Measurements from ENCODE around the gene SPOCK2.

The SPOCK2 gene

GRCh38 chr10:72073708-72074573 lies 14.4 kb downstream of the SPOCK2 start:
- DNase-seq (ENCODE audit: low read depth, low spot score) = no peak

GRCh38 chr10:72072639-72073038 lies 15.7 kb downstream of the SPOCK2 start:
- no peak for DNase-seq (ENCODE audit: low read depth, low spot score)

- no peak for DNase-seq (ENCODE audit: low read depth, low spot score)
Measured at GRCh38 chr10:72072046-72072445, 16.3 kb downstream of the SPOCK2 start.

GRCh38 chr10:72069751-72070526 lies 18.4 kb downstream of the SPOCK2 start:
- DNase-seq (ENCODE audit: low read depth, low spot score) = no peak

- peak; percentile 63 for DNase-seq (ENCODE audit: low read depth, low spot score)
Measured at GRCh38 chr10:72068901-72069446, 19.4 kb downstream of the SPOCK2 start.

- DNase-seq (ENCODE audit: low read depth, low spot score) = no peak
Measured at GRCh38 chr10:72068126-72068765, 20.1 kb downstream of the SPOCK2 start.

GRCh38 chr10:72067463-72068125 lies 20.8 kb downstream of the SPOCK2 start:
- no peak for DNase-seq (ENCODE audit: low read depth, low spot score)

- no peak for DNase-seq (ENCODE audit: low read depth, low spot score)
Measured at GRCh38 chr10:72066318-72067284, 21.8 kb downstream of the SPOCK2 start.

- DNase-seq (ENCODE audit: low read depth, low spot score) = no peak
Measured at GRCh38 chr10:72065439-72066025, 22.8 kb downstream of the SPOCK2 start.

GRCh38 chr10:72063703-72064391 lies 24.5 kb downstream of the SPOCK2 start:
- no peak for DNase-seq (ENCODE audit: low read depth, low spot score)

GRCh38 chr10:72062832-72063702 lies 25.3 kb downstream of the SPOCK2 start:
- DNase-seq (ENCODE audit: low read depth, low spot score) = no peak

GRCh38 chr10:72062382-72062781 lies 26.0 kb downstream of the SPOCK2 start:
- peak; percentile 44 for DNase-seq (ENCODE audit: low read depth, low spot score)

GRCh38 chr10:72061930-72062329 lies 26.4 kb downstream of the SPOCK2 start:
- DNase-seq (ENCODE audit: low read depth, low spot score) = no peak

GRCh38 chr10:72061491-72061890 lies 26.9 kb downstream of the SPOCK2 start:
- DNase-seq (ENCODE audit: low read depth, low spot score) = no peak

GRCh38 chr10:72059843-72060822 lies 28.2 kb downstream of the SPOCK2 start:
- DNase-seq (ENCODE audit: low read depth, low spot score) = no peak

- no peak for DNase-seq (ENCODE audit: low read depth, low spot score)
Measured at GRCh38 chr10:72058989-72059842, 29.1 kb downstream of the SPOCK2 start.
